ENCODE results near the gene AQP7. TPM values are rescaled to one million over a fixed set of nuclear protein-coding genes. Genes with fewer than 3 reads are reported as not detected.

Gene AQP7
- total RNA-seq, 1 experiment from 2014 or later = 2.2 TPM

DNA sequence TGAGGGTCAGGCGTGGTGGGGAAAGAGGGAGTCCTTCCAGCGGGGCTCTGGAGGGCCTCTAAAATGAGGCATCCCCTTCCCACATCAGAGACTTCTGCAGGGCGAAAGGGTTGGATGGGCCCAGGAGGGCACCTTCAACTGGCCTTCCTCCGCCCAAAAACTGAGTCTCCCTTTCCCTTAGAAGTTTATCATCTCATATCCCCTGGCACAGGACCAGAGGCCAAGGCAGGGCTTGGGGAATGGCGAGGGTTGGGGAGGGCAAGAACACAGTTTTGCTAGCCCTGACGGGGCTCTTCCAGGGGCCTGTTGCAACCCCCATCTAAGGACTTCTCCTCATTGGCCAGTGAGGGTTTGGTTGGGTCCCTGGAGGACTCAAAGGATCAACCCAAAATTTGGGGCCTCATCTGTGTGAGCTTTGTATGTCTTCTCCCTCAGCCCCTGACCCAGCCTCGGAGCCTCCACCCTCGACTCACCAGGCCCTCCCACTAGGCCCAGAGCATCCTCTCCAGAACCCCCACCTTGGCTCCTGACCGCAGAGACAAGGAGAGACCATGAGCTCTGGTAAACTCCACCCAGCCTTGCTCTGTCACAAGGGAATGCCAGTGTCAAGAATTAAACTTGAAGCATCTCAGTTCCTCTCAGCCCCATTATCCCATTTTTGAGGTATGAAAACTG is 24.1 kb downstream of the AQP7 start:
- intact Hi-C loops (cut with micrococcal nuclease; ENCODE audit: unreplicated experiment) = loop anchor here (5.0 kb wide), 1 partner anchor 69 kb away; the partner anchor contains the start of gene AQP3
- peak overlapping the region; percentile 76 for H3K27ac Mint-ChIP-seq (ENCODE audit: unreplicated experiment)
- no peaks in the 10 kb centered on the region for H3K27me3 Mint-ChIP-seq (ENCODE audit: insufficient read depth, unreplicated experiment)
- H3K36me3 Mint-ChIP-seq (ENCODE audit: insufficient read depth, unreplicated experiment) = no peaks in the 10 kb centered on the region
- ChIA-PET CTCF (no interaction called here), POLR2A (no interaction called here)
- peaks cover 32% of the 10 kb centered on the region for H3K4me1 ChIP-seq
- BruUV-seq (replicated peaks) = no TSS peak
- no peaks in the 10 kb centered on the region for H3K9me3 ChIP-seq
- no peaks in the 10 kb centered on the region for H3K9me3 Mint-ChIP-seq (ENCODE audit: unreplicated experiment)
- H3K36me3 ChIP-seq (ENCODE audit: control insufficient read depth, insufficient read depth, low read length) = no peaks in the 10 kb centered on the region
- peaks cover 23% of the 10 kb centered on the region for H3K4me1 Mint-ChIP-seq (ENCODE audit: low read depth, unreplicated experiment)
- H3K27me3 ChIP-seq (replicated peaks; ENCODE audit: control insufficient read depth, insufficient read depth, low read length) = no peaks in the 10 kb centered on the region
- TF ChIP-seq, protein P1, sequence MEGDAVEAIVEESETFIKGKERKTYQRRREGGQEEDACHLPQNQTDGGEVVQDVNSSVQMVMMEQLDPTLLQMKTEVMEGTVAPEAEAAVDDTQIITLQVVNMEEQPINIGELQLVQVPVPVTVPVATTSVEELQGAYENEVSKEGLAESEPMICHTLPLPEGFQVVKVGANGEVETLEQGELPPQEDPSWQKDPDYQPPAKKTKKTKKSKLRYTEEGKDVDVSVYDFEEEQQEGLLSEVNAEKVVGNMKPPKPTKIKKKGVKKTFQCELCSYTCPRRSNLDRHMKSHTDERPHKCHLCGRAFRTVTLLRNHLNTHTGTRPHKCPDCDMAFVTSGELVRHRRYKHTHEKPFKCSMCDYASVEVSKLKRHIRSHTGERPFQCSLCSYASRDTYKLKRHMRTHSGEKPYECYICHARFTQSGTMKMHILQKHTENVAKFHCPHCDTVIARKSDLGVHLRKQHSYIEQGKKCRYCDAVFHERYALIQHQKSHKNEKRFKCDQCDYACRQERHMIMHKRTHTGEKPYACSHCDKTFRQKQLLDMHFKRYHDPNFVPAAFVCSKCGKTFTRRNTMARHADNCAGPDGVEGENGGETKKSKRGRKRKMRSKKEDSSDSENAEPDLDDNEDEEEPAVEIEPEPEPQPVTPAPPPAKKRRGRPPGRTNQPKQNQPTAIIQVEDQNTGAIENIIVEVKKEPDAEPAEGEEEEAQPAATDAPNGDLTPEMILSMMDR (IDR thresholded peaks at IDR 0.05; ENCODE audit: insufficient read depth in 1 of 2, low read depth in 1 of 2, low read length in 1 of 2, severe bottlenecking in 1 of 2, unreplicated experiment in 1 of 2) = no peak
- H3K4me3 Mint-ChIP-seq (ENCODE audit: unreplicated experiment) = no peak overlapping the region
- DNase-seq = peak in 1 of 2 experiments; percentile 23
- H3K4me3 ChIP-seq (ENCODE audit: low read depth, low read length) = no peak overlapping the region

DNA sequence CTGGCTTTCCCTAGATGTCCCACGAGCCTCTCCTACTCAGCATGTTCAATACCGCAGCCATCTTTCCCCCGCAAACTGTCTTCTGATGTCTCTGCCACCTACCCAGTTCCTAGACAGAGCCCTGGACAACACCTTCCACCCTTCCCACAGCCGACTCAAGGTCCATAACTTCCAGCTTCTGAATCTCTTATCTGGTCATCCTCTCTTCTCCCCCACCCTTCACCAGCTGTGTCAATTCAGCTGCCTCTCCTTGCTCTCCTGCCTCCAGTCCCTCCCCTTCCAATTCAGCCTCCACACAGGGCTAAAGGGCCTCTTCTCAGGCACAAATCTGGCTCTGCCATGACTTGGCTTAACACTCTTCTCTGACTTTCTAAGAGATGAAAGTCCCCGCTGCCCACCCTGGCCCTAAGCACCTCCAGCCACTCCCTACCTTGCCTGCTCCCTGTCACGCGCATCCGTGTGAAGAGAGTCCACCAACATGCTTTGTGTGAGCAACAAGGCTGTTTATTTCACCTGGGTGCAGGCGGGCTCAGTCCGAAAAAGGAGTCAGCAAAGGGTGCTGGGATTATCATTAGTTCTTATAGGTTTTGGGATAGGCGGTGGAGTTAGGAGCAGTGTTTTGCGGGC is 25.2 kb downstream of the AQP7 start:
- Mint-ChIP-seq H3K27me3 (ENCODE audit: insufficient read depth, unreplicated experiment) (no peaks in the 10 kb centered on the region), H3K27ac (ENCODE audit: unreplicated experiment) (peak overlapping the region; percentile 76)
- intact Hi-C loops (cut with micrococcal nuclease; ENCODE audit: unreplicated experiment) = loop anchor here (5.0 kb wide), 1 partner anchor 70 kb away; the partner anchor contains the start of gene AQP3

DNA sequence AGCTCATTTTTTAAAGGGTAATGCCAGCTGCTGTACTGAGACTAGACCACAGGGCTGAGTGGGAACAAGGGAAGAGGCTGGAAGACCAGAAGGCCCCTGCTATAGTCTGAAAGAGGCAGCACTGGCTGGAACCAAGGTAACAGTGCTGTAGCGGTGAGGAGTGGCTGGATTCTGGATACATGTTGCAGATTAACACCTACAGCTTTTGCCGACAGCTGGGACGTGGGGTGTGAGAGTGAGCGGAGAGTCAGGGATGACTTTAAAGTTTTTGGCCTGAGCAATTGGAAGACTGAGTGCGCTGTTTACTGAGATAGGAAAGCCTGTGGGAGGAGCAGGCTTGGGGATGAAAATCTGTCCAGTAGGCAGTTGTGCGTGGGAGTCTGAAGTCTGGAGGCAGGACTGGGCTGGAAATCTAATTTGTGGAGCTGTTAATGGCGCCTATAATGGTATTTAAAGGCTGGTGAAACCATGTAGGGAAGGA is 26.5 kb downstream of the AQP7 start:
- H3K27me3 ChIP-seq (replicated peaks; ENCODE audit: control insufficient read depth, insufficient read depth, low read length) = no peaks in the 10 kb centered on the region
- H3K36me3 ChIP-seq (ENCODE audit: control insufficient read depth, insufficient read depth, low read length) = no peaks in the 10 kb centered on the region; the same call in 1 of the 2 replicates
- no TSS peak for BruUV-seq (replicated peaks)
- no peaks in the 10 kb centered on the region for H3K36me3 Mint-ChIP-seq (ENCODE audit: insufficient read depth, unreplicated experiment)
- H3K9me3 Mint-ChIP-seq (ENCODE audit: unreplicated experiment) = no peaks in the 10 kb centered on the region
- TF ChIP-seq, protein P1 (IDR thresholded peaks at IDR 0.05; ENCODE audit: insufficient read depth in 1 of 2, low read depth in 1 of 2, low read length in 1 of 2, severe bottlenecking in 1 of 2, unreplicated experiment in 1 of 2) = no peak
- no peak overlapping the region for H3K4me3 Mint-ChIP-seq (ENCODE audit: unreplicated experiment)
- ChIA-PET CTCF (interaction anchor here (0.7 to 2.8 kb wide), 9 partner anchors 15 to 98 kb away, joined by 3 to 36 read pairs (median 12); partner anchors contain the start of genes AQP3 and NOL6), POLR2A (no interaction called here)
- no peaks in the 10 kb centered on the region for H3K27me3 Mint-ChIP-seq (ENCODE audit: insufficient read depth, unreplicated experiment)
- H3K4me1 Mint-ChIP-seq (ENCODE audit: low read depth, unreplicated experiment) = peaks cover 22% of the 10 kb centered on the region
- H3K4me3 ChIP-seq (ENCODE audit: low read depth, low read length) = no peak overlapping the region
- DNase-seq = peak in 1 of 2 experiments; percentile 7
- H3K4me1 ChIP-seq = peaks cover 27% of the 10 kb centered on the region
- H3K27ac Mint-ChIP-seq (ENCODE audit: unreplicated experiment) = no peak overlapping the region
- intact Hi-C loops (cut with micrococcal nuclease; ENCODE audit: unreplicated experiment) = loop anchor here (1.0 to 5.0 kb wide), 5 partner anchors 15 to 147 kb away; partner anchors contain the start of gene AQP3
- no peaks in the 10 kb centered on the region for H3K9me3 ChIP-seq

More for the DNA sequence above, 25.2 kb downstream of the AQP7 start:
- Histone ChIP-seq H3K4me3 (ENCODE audit: low read depth, low read length) (no peak overlapping the region), H3K27me3 (replicated peaks; ENCODE audit: control insufficient read depth, insufficient read depth, low read length) (no peaks in the 10 kb centered on the region), H3K36me3 (ENCODE audit: control insufficient read depth, insufficient read depth, low read length) (no peaks in the 10 kb centered on the region), H3K4me1 (peaks cover 32% of the 10 kb centered on the region), H3K9me3 (no peaks in the 10 kb centered on the region)
- Mint-ChIP-seq H3K4me1 (ENCODE audit: low read depth, unreplicated experiment) (peaks cover 22% of the 10 kb centered on the region), H3K36me3 (ENCODE audit: insufficient read depth, unreplicated experiment) (no peaks in the 10 kb centered on the region), H3K4me3 (ENCODE audit: unreplicated experiment) (no peak overlapping the region), H3K9me3 (ENCODE audit: unreplicated experiment) (no peaks in the 10 kb centered on the region)
- TF ChIP-seq, protein P1 (IDR thresholded peaks at IDR 0.05; ENCODE audit: insufficient read depth in 1 of 2, low read depth in 1 of 2, low read length in 1 of 2, severe bottlenecking in 1 of 2, unreplicated experiment in 1 of 2) = no peak
- DNase-seq = peak in 1 of 2 experiments; percentile 38
- ChIA-PET POLR2A (no interaction called here), CTCF (interaction anchor here (1.4 kb wide), 1 partner anchor 70 kb away, joined by 5 read pairs; the partner anchor contains the start of gene AQP3)
- BruUV-seq (replicated peaks) = no TSS peak
